Fibroblast of lung (primary cell): ENCODE data around the gene ZCCHC2. TPM values are rescaled to one million over a fixed set of nuclear protein-coding genes. Genes with fewer than 3 reads are reported as not detected.

Experiments
- DNase-seq, 2 donors: peaks; one replicate each; pipeline versions ENCODE4 v3.0.0 to v3.0.0-alpha.2; 2010; ENCODE audit warnings: low read depth in 2 of 2
- H2AFZ ChIP-seq: 2 replicates; pipeline ENCODE4 v1.5.1; 2012; ENCODE audit warnings: low read length, control low read depth, inconsistent platforms
- H3K27ac ChIP-seq: 2 replicates; pipeline ENCODE4 v1.5.1; 2011; ENCODE audit warnings: low read length, control low read depth; ENCODE audit not compliant: insufficient read depth
- H3K27me3 ChIP-seq: 2 replicates; pipeline ENCODE4 v1.5.1; 2011; ENCODE audit warnings: mild to moderate bottlenecking, low read length; ENCODE audit not compliant: control insufficient read depth, insufficient read depth
- H3K36me3 ChIP-seq: 2 replicates; pipeline ENCODE4 v1.5.1; 2011; ENCODE audit warnings: low read length; ENCODE audit not compliant: control insufficient read depth, insufficient read depth
- H3K4me1 ChIP-seq: 2 replicates; pipeline ENCODE4 v1.5.1; 2011; ENCODE audit warnings: low read length; ENCODE audit not compliant: control insufficient read depth, insufficient read depth; ENCODE audit errors: extremely low read depth
- H3K4me2 ChIP-seq: 2 replicates; pipeline ENCODE4 v1.5.1; 2011; ENCODE audit warnings: low read length, control low read depth; ENCODE audit not compliant: insufficient read depth; ENCODE audit errors: extremely low read depth
- H3K4me3 ChIP-seq, 4 experiments: fragments of 200-600 bp in 1 of 4; sonication (generic) in 1 of 4; replicated peaks in 1 of 4; 2 replicates each; pipeline ENCODE4 v1.5.1; 2011 to 2016; ENCODE audit warnings: low read length in 4 of 4, low read depth in 3 of 4, mild to moderate bottlenecking in 3 of 4, control low read depth in 2 of 4, inconsistent platforms in 1 of 4, mixed read lengths in 1 of 4; ENCODE audit not compliant: insufficient read depth in 1 of 4; ENCODE audit errors: control extremely low read depth in 1 of 4
- H3K79me2 ChIP-seq: 2 replicates; pipeline ENCODE4 v1.5.1; 2012; ENCODE audit warnings: mild to moderate bottlenecking, low read length, inconsistent platforms; ENCODE audit not compliant: control insufficient read depth, insufficient read depth
- H3K9ac ChIP-seq: 2 replicates; pipeline ENCODE4 v1.5.1; 2011; ENCODE audit warnings: mild to moderate bottlenecking, low read length, control low read depth; ENCODE audit not compliant: insufficient read depth
- H3K9me3 ChIP-seq: 2 replicates; pipeline ENCODE4 v1.5.1; 2012; ENCODE audit warnings: low read depth, low read length; ENCODE audit not compliant: control insufficient read depth, insufficient read depth
- H4K20me1 ChIP-seq: 2 replicates; pipeline ENCODE4 v1.5.1; 2011; ENCODE audit warnings: low read length; ENCODE audit not compliant: control insufficient read depth, insufficient read depth; ENCODE audit errors: extremely low read depth
- CTCF ChIP-seq, 2 donors: IDR thresholded peaks in 1 of 2; conservative IDR thresholded peaks in 1 of 2; 1 replicate in 1 of 2; 2 replicates in 1 of 2; pipeline ENCODE4 v1.5.1; 2011 to 2012; ENCODE audit warnings: low read length in 2 of 2, control low read depth in 1 of 2, inconsistent platforms in 1 of 2, low read depth in 1 of 2, mild to moderate bottlenecking in 1 of 2
- EZH2 ChIP-seq: IDR thresholded peaks from 2 replicates; pipeline ENCODE4 v1.5.1; 2012; ENCODE audit warnings: low read length, control low read depth, mild to moderate bottlenecking; ENCODE audit errors: missing control alignments
- polyA plus RNA-seq, 2 donors: library from polyadenylated mRNA; depleted of rRNA in 1 of 2; stranded (reverse) in 1 of 2; unstranded in 1 of 2; fragments of >200 nt; gene quantifications; 2 replicates each; pipeline ENCODE4 v1.2.1, GENCODE V29; 2011 to 2012; ENCODE audit warnings: missing spikeins in 1 of 2
- total RNA-seq: library from RNA; depleted of rRNA; stranded (reverse); fragments of >200 nt; gene quantifications from 2 replicates; pipeline ENCODE4 v1.2.1, GENCODE V29; 2014

The ZCCHC2 gene
- total and polyA plus RNA-seq, 2 donors (not counting 1 experiment from before 2014, with no cell fraction given) = 5.3 to 10.9 TPM

GRCh38 chr18:62588217-62588616 lies 65.4 kb downstream of the ZCCHC2 start:
- no peak for TF ChIP-seq EZH2
- TF ChIP-seq CTCF (conservative IDR thresholded peaks at IDR 0.05 in 1 of 2, IDR thresholded peaks at IDR 0.05 in 1 of 2; ENCODE audit: low read depth in 1 of 2, low read length in 2 of 2) = no peak
- H3K79me2 ChIP-seq = no peaks in the 10 kb centered on the region
- no peaks in the 10 kb centered on the region for H3K9me3 ChIP-seq

GRCh38 chr18:62590799-62591590 lies 68.2 kb downstream of the ZCCHC2 start:
- no peak overlapping the region for H3K4me2 ChIP-seq
- H4K20me1 ChIP-seq = no peaks in the 10 kb centered on the region
- no peaks in the 10 kb centered on the region for H3K4me1 ChIP-seq
- no peaks in the 10 kb centered on the region for H3K36me3 ChIP-seq
- no peaks in the 10 kb centered on the region for H3K9me3 ChIP-seq
- no peak for TF ChIP-seq CTCF (conservative IDR thresholded peaks at IDR 0.05 in 1 of 2, IDR thresholded peaks at IDR 0.05 in 1 of 2; ENCODE audit: low read depth in 1 of 2, low read length in 2 of 2)
- TF ChIP-seq EZH2 = no peak
- no peak overlapping the region for H3K27ac ChIP-seq
- no peak overlapping the region for H3K9ac ChIP-seq
- DNase-seq = no peak
- no peak overlapping the region for H3K4me3 ChIP-seq
- no peaks in the 10 kb centered on the region for H3K79me2 ChIP-seq
- H3K27me3 ChIP-seq = peaks cover 5% of the 10 kb centered on the region
- no peak overlapping the region for H2AFZ ChIP-seq

More at GRCh38 chr18:62588217-62588616, 65.4 kb downstream of the ZCCHC2 start:
- DNase-seq = no peak
- Histone ChIP-seq H3K27ac (no peak overlapping the region), H3K36me3 (no peaks in the 10 kb centered on the region), H3K27me3 (peaks cover 3% of the 10 kb centered on the region), H3K4me3 (no peak overlapping the region), H3K4me1 (no peaks in the 10 kb centered on the region), H4K20me1 (no peaks in the 10 kb centered on the region), H3K4me2 (no peak overlapping the region), H2AFZ (no peak overlapping the region), H3K9ac (no peak overlapping the region)

- Histone ChIP-seq H3K27ac (no peak overlapping the region), H2AFZ (no peak overlapping the region), H3K36me3 (no peaks in the 10 kb centered on the region), H3K9me3 (no peaks in the 10 kb centered on the region), H3K27me3 (peaks cover 33% of the 10 kb centered on the region), H3K4me1 (no peaks in the 10 kb centered on the region), H3K4me2 (peak overlapping the region; percentile 64), H4K20me1 (no peaks in the 10 kb centered on the region), H3K4me3 (peak overlapping the region in 3 of 4 experiments; percentile 7 to 22 (median 21)), H3K9ac (no peak overlapping the region), H3K79me2 (no peaks in the 10 kb centered on the region)
- peak in 1 of 2 donors; percentile 28 for DNase-seq
- no peak for TF ChIP-seq CTCF (conservative IDR thresholded peaks at IDR 0.05 in 1 of 2, IDR thresholded peaks at IDR 0.05 in 1 of 2; ENCODE audit: low read depth in 1 of 2, low read length in 2 of 2)
- TF ChIP-seq EZH2 = peak; percentile 67
Measured at GRCh38 chr18:62596145-62597005, 73.5 kb downstream of the ZCCHC2 start.
